Coronary artery (tissue), 2 donors: Measurements from ENCODE around the gene PSMD11.

Experiments used
- DNase-seq: peaks from one replicate; pipeline ENCODE4 v3.0.0-alpha.2; 2017; ENCODE audit warnings: low spot score
- H3K27ac ChIP-seq, 2 donors: fragments of 200-600 bp; sonication (generic); one replicate each; pipeline ENCODE4 v1.5.1; 2016 to 2019
- H3K4me3 ChIP-seq: fragments of 200-600 bp; sonication (generic); 2 replicates; pipeline ENCODE4 v1.5.1; 2016; ENCODE audit warnings: mild to moderate bottlenecking, moderate library complexity
- TF ChIP-seq, protein P1 (sequence below): fragments of 200-600 bp; sonication (generic); IDR thresholded peaks from one replicate; pipeline ENCODE4 v1.5.1; 2019; ENCODE audit warnings: antibody characterized with exemption

The PSMD11 gene

DNA sequence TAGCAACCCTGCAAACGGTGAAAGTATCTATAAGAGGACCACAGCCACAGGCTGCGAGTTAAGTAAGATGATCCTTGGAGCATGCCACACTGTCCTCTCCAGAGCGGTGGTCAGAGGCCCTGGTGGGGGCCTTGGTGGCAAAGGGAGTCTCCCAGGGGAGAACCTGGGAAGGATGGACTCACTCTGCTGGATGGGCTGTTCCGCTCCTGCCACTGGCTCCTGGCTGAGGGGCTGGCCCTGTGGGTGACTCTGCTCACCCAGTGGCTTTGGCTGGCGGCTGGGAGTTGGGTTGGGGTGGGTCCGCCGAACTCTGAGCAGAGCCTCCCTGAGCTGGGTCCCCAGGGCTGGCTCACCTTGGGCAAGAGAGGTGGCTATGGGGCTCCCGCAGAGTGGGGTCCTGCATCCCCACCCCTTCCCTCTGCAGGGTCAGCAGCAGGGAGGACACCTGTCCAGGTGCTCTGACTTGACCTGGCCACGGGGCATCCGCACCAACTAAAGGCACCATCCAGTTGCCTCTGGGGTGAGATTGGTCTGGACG, 49.7 kb downstream of the PSMD11 start:
- TF ChIP-seq, protein P1, sequence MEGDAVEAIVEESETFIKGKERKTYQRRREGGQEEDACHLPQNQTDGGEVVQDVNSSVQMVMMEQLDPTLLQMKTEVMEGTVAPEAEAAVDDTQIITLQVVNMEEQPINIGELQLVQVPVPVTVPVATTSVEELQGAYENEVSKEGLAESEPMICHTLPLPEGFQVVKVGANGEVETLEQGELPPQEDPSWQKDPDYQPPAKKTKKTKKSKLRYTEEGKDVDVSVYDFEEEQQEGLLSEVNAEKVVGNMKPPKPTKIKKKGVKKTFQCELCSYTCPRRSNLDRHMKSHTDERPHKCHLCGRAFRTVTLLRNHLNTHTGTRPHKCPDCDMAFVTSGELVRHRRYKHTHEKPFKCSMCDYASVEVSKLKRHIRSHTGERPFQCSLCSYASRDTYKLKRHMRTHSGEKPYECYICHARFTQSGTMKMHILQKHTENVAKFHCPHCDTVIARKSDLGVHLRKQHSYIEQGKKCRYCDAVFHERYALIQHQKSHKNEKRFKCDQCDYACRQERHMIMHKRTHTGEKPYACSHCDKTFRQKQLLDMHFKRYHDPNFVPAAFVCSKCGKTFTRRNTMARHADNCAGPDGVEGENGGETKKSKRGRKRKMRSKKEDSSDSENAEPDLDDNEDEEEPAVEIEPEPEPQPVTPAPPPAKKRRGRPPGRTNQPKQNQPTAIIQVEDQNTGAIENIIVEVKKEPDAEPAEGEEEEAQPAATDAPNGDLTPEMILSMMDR: no peak
- no peak for DNase-seq
- Histone ChIP-seq H3K4me3 (no peak overlapping the region), H3K27ac (no peak overlapping the region)

DNA sequence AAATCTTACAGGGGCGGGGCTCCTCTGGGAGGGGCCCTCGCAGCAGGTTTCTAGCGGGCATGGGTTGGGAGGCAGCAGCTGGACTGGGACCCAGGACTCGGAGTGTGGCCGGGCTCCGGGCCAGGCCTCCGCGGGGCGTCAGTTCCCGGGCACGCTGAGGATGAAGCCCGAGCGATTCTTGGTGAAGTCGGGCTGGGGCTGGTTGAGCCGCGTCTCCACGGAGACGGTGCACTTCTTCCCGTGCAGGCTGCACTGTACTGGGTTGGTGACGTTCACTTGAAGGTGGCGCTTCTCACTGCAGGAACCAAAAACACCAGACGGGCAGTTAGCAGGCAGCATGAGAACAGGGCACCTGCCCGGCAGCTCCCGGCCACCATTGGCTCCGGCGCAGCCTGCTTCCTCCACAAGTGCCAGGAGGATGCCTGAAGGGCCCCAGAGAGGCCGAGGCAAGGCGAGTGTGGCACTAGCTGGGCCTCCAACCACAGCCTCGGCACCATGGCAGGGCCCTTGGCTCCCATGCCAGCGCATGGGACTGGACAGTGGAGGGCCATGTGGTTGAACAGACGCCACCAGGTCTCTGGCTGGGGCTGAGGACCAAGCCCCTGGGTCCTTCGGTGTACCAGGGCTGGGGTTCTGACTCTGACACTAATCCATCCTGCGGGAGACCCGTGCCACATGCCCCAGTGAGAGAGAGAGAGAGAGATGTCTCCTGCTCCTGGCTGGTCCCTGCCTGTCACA, 50.5 kb downstream of the PSMD11 start:
- DNase-seq: no peak
- TF ChIP-seq, protein P1: no peak
- Histone ChIP-seq H3K4me3 (no peak overlapping the region), H3K27ac (peak overlapping the region; percentile 75 to 88)

DNA sequence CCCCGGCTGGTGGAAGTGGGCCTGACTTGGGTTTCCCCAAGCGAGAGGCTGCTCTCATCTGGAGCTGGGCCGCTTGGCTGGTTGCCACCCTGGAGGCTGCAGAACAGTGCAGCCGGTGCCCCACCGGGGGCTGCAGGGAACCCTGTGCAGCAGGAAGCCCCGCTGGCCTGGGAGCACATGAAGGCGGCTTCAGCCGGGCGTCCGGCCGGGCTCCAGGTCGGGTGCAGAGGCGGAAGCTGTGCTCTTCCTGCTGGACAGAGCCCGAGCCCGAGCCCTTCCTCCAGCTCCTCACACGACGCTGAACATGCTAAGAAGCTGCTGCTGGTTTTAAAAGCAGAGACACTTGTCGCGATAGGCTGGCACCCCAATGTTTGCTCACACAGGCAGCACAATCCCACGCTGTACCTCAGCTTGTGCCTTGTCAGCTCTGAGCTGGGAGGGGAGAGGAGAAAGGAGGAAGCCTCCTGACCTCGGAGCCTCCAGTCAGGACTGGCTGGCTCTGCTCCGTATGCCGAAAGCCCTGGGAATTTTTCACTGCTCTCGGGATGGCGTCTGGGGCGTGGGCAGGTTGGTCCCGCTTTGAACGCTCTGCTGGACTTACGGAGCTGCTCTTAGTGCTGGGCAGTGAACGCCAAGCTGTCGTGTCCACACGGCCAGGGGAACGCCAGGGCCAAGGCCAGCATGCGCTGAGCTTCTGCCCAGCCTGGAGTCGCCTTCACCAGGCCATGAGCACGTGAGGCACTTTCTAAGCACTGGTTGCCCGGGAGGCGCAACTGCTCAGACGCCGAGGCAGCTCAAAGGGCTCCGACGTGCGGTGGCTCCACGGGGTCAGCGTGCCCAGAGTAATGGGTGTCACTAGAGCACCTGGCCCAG, 51.3 kb downstream of the PSMD11 start:
- no peak for DNase-seq
- peak overlapping the region; percentile 75 to 88 for H3K27ac ChIP-seq
- H3K4me3 ChIP-seq: peak overlapping the region; percentile 14
- TF ChIP-seq, protein P1: no peak

DNA sequence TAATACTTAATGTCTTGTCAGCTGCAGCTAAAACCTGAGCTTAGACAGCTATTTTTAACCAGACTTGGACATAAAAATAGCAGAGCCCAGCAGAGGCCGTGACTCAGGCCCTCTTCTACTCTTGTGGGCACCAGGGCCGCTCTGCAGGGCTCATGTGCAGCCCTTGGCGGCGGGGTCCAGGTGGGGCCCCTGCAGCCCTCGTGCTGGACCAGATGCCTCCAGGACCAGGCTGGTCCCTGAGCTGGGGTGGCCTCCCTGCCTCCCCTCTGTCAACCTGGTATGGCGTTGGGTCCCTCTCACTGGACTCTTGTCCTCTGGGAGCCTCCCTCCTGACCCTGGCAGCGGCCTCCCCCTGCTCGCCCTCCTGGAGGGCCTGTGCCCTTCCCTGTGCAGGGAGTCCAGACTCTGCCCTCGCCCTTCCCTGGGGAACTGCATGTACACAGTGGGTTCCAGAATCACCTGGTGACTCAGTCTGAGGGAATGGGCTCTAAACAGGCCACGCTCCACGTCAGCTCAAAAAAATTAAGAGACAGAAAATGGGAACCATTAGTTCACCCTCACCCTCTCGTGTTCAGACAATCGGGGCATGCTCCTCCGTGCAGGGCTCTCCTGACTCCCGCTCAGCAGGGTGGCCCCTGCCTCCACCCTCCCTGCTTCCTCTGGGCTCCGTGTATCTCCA, 52.2 kb downstream of the PSMD11 start:
- peak overlapping the region; percentile 75 to 88 for H3K27ac ChIP-seq
- peak overlapping the region; percentile 46 for H3K4me3 ChIP-seq
- DNase-seq: no peak
- TF ChIP-seq, protein P1: no peak

DNA sequence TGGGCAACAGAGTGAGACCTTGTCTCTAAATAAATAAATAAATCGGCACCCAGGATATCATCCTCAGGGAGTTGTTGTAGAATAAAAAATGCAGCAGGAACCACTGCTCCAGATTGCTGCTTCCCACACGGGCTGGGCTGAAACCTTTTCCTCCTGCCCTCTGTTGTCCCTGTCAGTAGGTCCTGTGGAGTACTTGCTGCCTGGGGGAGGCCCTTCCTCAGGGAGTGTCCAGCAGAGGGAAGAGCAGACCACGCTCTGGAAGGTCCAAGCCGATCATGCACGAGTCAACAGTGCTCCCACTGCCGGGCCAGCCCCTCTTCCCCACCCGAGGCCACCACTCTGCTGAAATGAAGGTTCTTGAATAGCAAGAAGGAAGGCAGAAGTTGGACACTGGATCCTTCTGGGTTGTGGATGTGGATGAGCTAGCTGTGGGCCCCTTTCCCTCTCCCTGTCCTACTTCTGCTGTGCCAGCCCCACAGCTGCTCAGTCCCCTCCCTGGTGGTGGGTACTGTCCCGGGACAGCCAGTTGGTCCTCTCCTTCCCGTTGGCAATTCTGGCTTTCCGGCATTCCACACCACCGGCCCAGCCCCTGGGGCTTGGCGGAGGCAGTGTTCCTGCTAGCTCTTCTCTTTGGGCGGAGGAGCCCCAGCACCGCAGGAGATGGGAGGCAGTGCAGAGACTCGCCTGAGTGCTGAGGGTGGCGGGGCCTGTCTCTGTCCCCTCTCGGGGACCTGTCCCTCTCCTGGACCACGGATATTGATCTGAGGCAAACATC, 53.3 kb downstream of the PSMD11 start:
- DNase-seq: no peak
- TF ChIP-seq, protein P1: no peak
- Histone ChIP-seq H3K27ac (peak overlapping the region; percentile 75 to 88), H3K4me3 (no peak overlapping the region)

DNA sequence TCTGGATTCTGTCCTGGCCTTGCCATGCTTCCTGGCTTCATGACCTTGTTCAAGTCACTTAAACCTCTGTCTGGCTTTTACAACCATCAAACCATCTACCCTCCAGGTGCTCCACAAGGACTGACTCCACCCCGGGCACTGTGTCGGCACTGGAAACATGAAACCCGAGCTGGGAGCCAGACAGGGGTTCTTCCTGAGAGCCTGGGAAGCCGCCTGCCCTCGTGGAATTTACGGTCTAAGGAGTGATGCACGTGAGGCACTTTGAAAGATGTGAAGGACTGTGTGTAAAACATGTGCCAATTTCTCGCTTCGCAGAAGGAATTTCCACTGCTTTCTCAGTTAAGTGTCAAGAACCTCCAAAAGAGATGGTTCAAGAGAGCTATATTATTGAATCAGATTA, 54.1 kb downstream of the PSMD11 start:
- H3K27ac ChIP-seq: peak overlapping the region in 1 of 2 donors; percentile 88
- TF ChIP-seq, protein P1: no peak

More for the DNA sequence above, 54.1 kb downstream of the PSMD11 start:
- no peak overlapping the region for H3K4me3 ChIP-seq
- no peak for DNase-seq
